ENCODE data around the gene SVIL. TPM values are rescaled to one million over a fixed set of nuclear protein-coding genes. Genes with fewer than 3 reads are reported as not detected.

The SVIL gene
- total and polyA plus RNA-seq, 7 donors, result 8.3 to 1,443 (median 637) TPM

- 93 to 95% methylated on average over 7 of the region's 7 CpGs for WGBS, 2 donors
- Histone ChIP-seq H3K4me3 (no peak overlapping the region), H3K27ac (peak overlapping the region in 1 of 4 donors; percentile 7), H3K27me3 (no peaks in the 10 kb centered on the region), H3K36me3 (peaks cover 6 to 43% (median 26%) of the 10 kb centered on the region in 4 donors), H3K4me1 (no peaks in the 10 kb centered on the region), H3K9me3 (no peaks in the 10 kb centered on the region)
- no peak for TF ChIP-seq CTCF (IDR thresholded peaks at IDR 0.05)
- TF ChIP-seq POLR2AphosphoS5 (IDR thresholded peaks at IDR 0.05), result peak in 1 of 4 donors; percentile 53
- no peak for DNase-seq
- intact Hi-C loops (cut with DNase I), result no loop called here
Measured at GRCh38 chr10:29455095-29455494, 179.7 kb downstream of the SVIL start.

GRCh38 chr10:29454250-29454649, 180.5 kb downstream of the SVIL start:
- H3K4me1 ChIP-seq, result peaks cover 0 to 3% (median under 1%) of the 10 kb centered on the region in 4 donors
- peak overlapping the region in 1 of 4 donors; percentile 7 for H3K27ac ChIP-seq
- no peak for TF ChIP-seq CTCF (IDR thresholded peaks at IDR 0.05)
- no peak for TF ChIP-seq EP300 (IDR thresholded peaks at IDR 0.05)
- TF ChIP-seq POLR2AphosphoS5 (IDR thresholded peaks at IDR 0.05), result peak in 2 of 4 donors; percentile 72 to 76
- TF ChIP-seq POLR2A (IDR thresholded peaks at IDR 0.05), result no peak
- intact Hi-C loops (cut with DNase I), result no loop called here
- H3K9me3 ChIP-seq, result no peaks in the 10 kb centered on the region
- H3K27me3 ChIP-seq, result no peaks in the 10 kb centered on the region
- peaks cover 5 to 35% (median 17%) of the 10 kb centered on the region in 4 donors for H3K36me3 ChIP-seq
- H3K4me3 ChIP-seq, result no peak overlapping the region
- WGBS, 2 donors, result 70 to 74% methylated on average over 4 of the region's 4 CpGs
- no peak for DNase-seq

GRCh38 chr10:29452546-29452945, 182.2 kb downstream of the SVIL start:
- TF ChIP-seq POLR2A (IDR thresholded peaks at IDR 0.05) (no peak), CTCF (IDR thresholded peaks at IDR 0.05) (no peak), POLR2AphosphoS5 (IDR thresholded peaks at IDR 0.05) (no peak), EP300 (IDR thresholded peaks at IDR 0.05) (no peak)
- H3K4me3 ChIP-seq, result no peak overlapping the region
- no peaks in the 10 kb centered on the region for H3K9me3 ChIP-seq
- intact Hi-C loops (cut with DNase I), result no loop called here
- H3K27me3 ChIP-seq, result no peaks in the 10 kb centered on the region
- no peak for DNase-seq
- peaks cover 2 to 18% (median 4%) of the 10 kb centered on the region in 4 donors for H3K36me3 ChIP-seq
- no peak overlapping the region for H3K27ac ChIP-seq
- peaks cover 0 to 19% (median 8%) of the 10 kb centered on the region in 4 donors for H3K4me1 ChIP-seq
- 97% methylated on average over 8 of the region's 8 CpGs for WGBS, 2 donors

GRCh38 chr10:29451946-29452345, 182.8 kb downstream of the SVIL start:
- no peaks in the 10 kb centered on the region for H3K27me3 ChIP-seq
- H3K4me1 ChIP-seq, result peaks cover 0 to 20% (median 8%) of the 10 kb centered on the region in 4 donors
- H3K9me3 ChIP-seq, result no peaks in the 10 kb centered on the region
- intact Hi-C loops (cut with DNase I), result no loop called here
- WGBS, 2 donors, result 62 to 64% methylated on average over 4 of the region's 4 CpGs
- peaks cover 0 to 12% (median 4%) of the 10 kb centered on the region in 4 donors for H3K36me3 ChIP-seq
- no peak for DNase-seq
- no peak overlapping the region for H3K4me3 ChIP-seq
- TF ChIP-seq POLR2AphosphoS5 (IDR thresholded peaks at IDR 0.05) (peak in 2 of 4 donors; percentile 33 to 53), POLR2A (IDR thresholded peaks at IDR 0.05) (no peak)
- no peak overlapping the region for H3K27ac ChIP-seq

GRCh38 chr10:29450405-29450804, 184.4 kb downstream of the SVIL start:
- no peak for DNase-seq

More at GRCh38 chr10:29450405-29450804, 184.4 kb downstream of the SVIL start:
- no peaks in the 10 kb centered on the region for H3K9me3 ChIP-seq
- H3K27ac ChIP-seq, result no peak overlapping the region
- 90 to 92% methylated on average over 6 of the region's 6 CpGs for WGBS, 2 donors
- peaks cover 0 to 3% (median 0%) of the 10 kb centered on the region in 4 donors for H3K36me3 ChIP-seq
- H3K27me3 ChIP-seq, result no peaks in the 10 kb centered on the region
- TF ChIP-seq EP300 (IDR thresholded peaks at IDR 0.05) (no peak), POLR2A (IDR thresholded peaks at IDR 0.05) (no peak), POLR2AphosphoS5 (IDR thresholded peaks at IDR 0.05) (no peak), CTCF (IDR thresholded peaks at IDR 0.05) (no peak)
- H3K4me1 ChIP-seq, result peaks cover 0 to 20% (median 11%) of the 10 kb centered on the region in 4 donors
- no peak overlapping the region for H3K4me3 ChIP-seq
- intact Hi-C loops (cut with DNase I), result no loop called here
